Stimulated activated effector memory CD8-positive, alpha-beta T cell treated with anti-CD3 and anti-CD28 coated beads, Interleukin-12 subunit alpha, Interleukin-12 subunit beta, amount 100 ng/mL, for 72 hours (primary cell): ENCODE results near the gene PATZ1.

Experiments used
- ATAC-seq: fragments of 150-1000 bp; cut with Tn5 transposase; 2 replicates; pipeline ENCODE4 v1.10.0; 2021
- DNase-seq, 2 donors: peaks; one replicate each; pipeline ENCODE4 v3.0.0; 2021 to 2022; ENCODE audit warnings: low spot score in 2 of 2
- H3K27ac Mint-ChIP-seq: one replicate; pipeline ENCODE4 v1.8.0; 2022; ENCODE audit warnings: mild to moderate bottlenecking, mixed read lengths
- H3K36me3 Mint-ChIP-seq: one replicate; pipeline ENCODE4 v1.8.0; 2022; ENCODE audit warnings: mild to moderate bottlenecking, mixed read lengths
- H3K4me1 Mint-ChIP-seq: one replicate; pipeline ENCODE4 v1.8.0; 2022; ENCODE audit warnings: mixed read lengths
- H3K4me3 Mint-ChIP-seq: one replicate; pipeline ENCODE4 v1.8.0; 2022; ENCODE audit warnings: mild to moderate bottlenecking, mixed read lengths
- H3K9me3 Mint-ChIP-seq: one replicate; pipeline ENCODE4 v1.8.0; 2022; ENCODE audit warnings: mixed read lengths

The PATZ1 gene

GRCh38 chr22:31286360-31287255 is 59.5 kb downstream of the PATZ1 start:
- H3K4me1 Mint-ChIP-seq: peaks cover 69% of the 10 kb centered on the region
- peak; percentile 73 for ATAC-seq
- peaks cover 87% of the 10 kb centered on the region for H3K36me3 Mint-ChIP-seq
- H3K4me3 Mint-ChIP-seq: peak overlapping the region; percentile 94
- H3K27ac Mint-ChIP-seq: peak overlapping the region; percentile 81
- DNase-seq: peak; percentile 26 to 64
- H3K9me3 Mint-ChIP-seq: no peaks in the 10 kb centered on the region

GRCh38 chr22:31284281-31285155 is 61.6 kb downstream of the PATZ1 start:
- ATAC-seq (no peak), DNase-seq (no peak)
- H3K9me3 Mint-ChIP-seq: no peaks in the 10 kb centered on the region
- peaks cover 69% of the 10 kb centered on the region for H3K4me1 Mint-ChIP-seq
- H3K36me3 Mint-ChIP-seq: peaks cover 91% of the 10 kb centered on the region
- no peak overlapping the region for H3K4me3 Mint-ChIP-seq
- H3K27ac Mint-ChIP-seq: peak overlapping the region; percentile 81

- peaks cover 72% of the 10 kb centered on the region for H3K4me1 Mint-ChIP-seq
- H3K4me3 Mint-ChIP-seq: no peak overlapping the region
- H3K9me3 Mint-ChIP-seq: no peaks in the 10 kb centered on the region
- H3K36me3 Mint-ChIP-seq: peaks cover 91% of the 10 kb centered on the region
- ATAC-seq (no peak), DNase-seq (no peak)
- H3K27ac Mint-ChIP-seq: peak overlapping the region; percentile 81
These were observed 63.2 kb downstream of the PATZ1 start for GRCh38 chr22:31282748-31283468.

GRCh38 chr22:31281733-31282132 is 64.4 kb downstream of the PATZ1 start:
- Mint-ChIP-seq H3K4me3 (no peak overlapping the region), H3K27ac (peak overlapping the region; percentile 81), H3K36me3 (peaks cover 87% of the 10 kb centered on the region), H3K9me3 (no peaks in the 10 kb centered on the region), H3K4me1 (peaks cover 61% of the 10 kb centered on the region)
- DNase-seq: no peak
- ATAC-seq: no peak

- Mint-ChIP-seq H3K36me3 (peaks cover 84% of the 10 kb centered on the region), H3K27ac (peak overlapping the region; percentile 91), H3K4me1 (peaks cover 43% of the 10 kb centered on the region), H3K4me3 (no peak overlapping the region), H3K9me3 (no peaks in the 10 kb centered on the region)
- ATAC-seq (no peak), DNase-seq (no peak)
These were observed 66.2 kb downstream of the PATZ1 start for GRCh38 chr22:31279821-31280505.

GRCh38 chr22:31279327-31279669 is 66.8 kb downstream of the PATZ1 start:
- no peak for DNase-seq
- Mint-ChIP-seq H3K9me3 (no peaks in the 10 kb centered on the region), H3K36me3 (peaks cover 87% of the 10 kb centered on the region), H3K4me1 (peaks cover 39% of the 10 kb centered on the region), H3K27ac (peak overlapping the region; percentile 91), H3K4me3 (no peak overlapping the region)
- no peak for ATAC-seq

GRCh38 chr22:31278626-31279326 is 67.4 kb downstream of the PATZ1 start:
- peak overlapping the region; percentile 91 for H3K27ac Mint-ChIP-seq
- ATAC-seq: peak; percentile 85
- peak overlapping the region; percentile 13 for H3K4me3 Mint-ChIP-seq
- peaks cover 87% of the 10 kb centered on the region for H3K36me3 Mint-ChIP-seq
- no peaks in the 10 kb centered on the region for H3K9me3 Mint-ChIP-seq
- H3K4me1 Mint-ChIP-seq: peaks cover 39% of the 10 kb centered on the region
- no peak for DNase-seq

GRCh38 chr22:31278151-31278621 is 68.0 kb downstream of the PATZ1 start:
- peaks cover 38% of the 10 kb centered on the region for H3K4me1 Mint-ChIP-seq
- H3K36me3 Mint-ChIP-seq: peaks cover 87% of the 10 kb centered on the region
- H3K4me3 Mint-ChIP-seq: peak overlapping the region; percentile 13
- ATAC-seq (no peak), DNase-seq (no peak)
- peak overlapping the region; percentile 91 for H3K27ac Mint-ChIP-seq
- H3K9me3 Mint-ChIP-seq: no peaks in the 10 kb centered on the region

GRCh38 chr22:31277741-31278140 is 68.4 kb downstream of the PATZ1 start:
- H3K4me3 Mint-ChIP-seq: no peak overlapping the region
- H3K4me1 Mint-ChIP-seq: peaks cover 35% of the 10 kb centered on the region
- H3K27ac Mint-ChIP-seq: peak overlapping the region; percentile 91
- ATAC-seq (no peak), DNase-seq (no peak)
- H3K36me3 Mint-ChIP-seq: peaks cover 86% of the 10 kb centered on the region
- no peaks in the 10 kb centered on the region for H3K9me3 Mint-ChIP-seq

GRCh38 chr22:31276426-31277167 is 69.5 kb downstream of the PATZ1 start:
- ATAC-seq: no peak

More at GRCh38 chr22:31276426-31277167, 69.5 kb downstream of the PATZ1 start:
- Mint-ChIP-seq H3K4me1 (peaks cover 32% of the 10 kb centered on the region), H3K4me3 (no peak overlapping the region), H3K36me3 (peaks cover 74% of the 10 kb centered on the region), H3K27ac (no peak overlapping the region), H3K9me3 (no peaks in the 10 kb centered on the region)
- DNase-seq: no peak
